HepG2 (cell line): ENCODE measurements around the gene MRPL30.

Experiments
- ESRRA ChIP-seq: sonication (generic); formaldehyde crosslinking; IDR thresholded peaks from 2 replicates; pipeline ENCODE4 v1.5.1; 2020; ENCODE audit warnings: mild to moderate bottlenecking, low read depth, missing genetic modification reagents
- ZNF547 ChIP-seq: sonication (generic); formaldehyde crosslinking; IDR thresholded peaks from 2 replicates; pipeline ENCODE4 v1.5.1; 2020; ENCODE audit warnings: mild to moderate bottlenecking, missing genetic modification reagents
- TF ChIP-seq, protein P1 (sequence below): sonication (generic); formaldehyde crosslinking; IDR thresholded peaks from 2 replicates; pipeline ENCODE4 v1.4.0; 2020; ENCODE audit warnings: mild to moderate bottlenecking, missing genetic modification reagents
- TF ChIP-seq, protein P2 (sequence below), 2 experiments: fragments of 450-650 bp in 1 of 2; sonication (generic) in 1 of 2; formaldehyde crosslinking; IDR thresholded peaks; 2 replicates each; pipeline versions ENCODE4 v1.5.0 to v1.8.0; 2020 to 2022; ENCODE audit warnings: mild to moderate bottlenecking in 1 of 2, missing genetic modification reagents in 1 of 2
- TF ChIP-seq, protein P3 (sequence below): sonication (generic); formaldehyde crosslinking; IDR thresholded peaks from 2 replicates; pipeline ENCODE4 v1.8.1; 2023; ENCODE audit warnings: missing genetic modification reagents, inconsistent platforms, borderline replicate concordance
- TF ChIP-seq, protein P4 (sequence below): sonication (generic); formaldehyde crosslinking; IDR thresholded peaks from 2 replicates; pipeline ENCODE4 v1.4.0; 2020; ENCODE audit warnings: missing genetic modification reagents
- TF ChIP-seq, protein P5 (sequence below): sonication (generic); formaldehyde crosslinking; IDR thresholded peaks from 2 replicates; pipeline ENCODE4 v1.5.0; 2020; ENCODE audit warnings: mild to moderate bottlenecking, missing genetic modification reagents, moderate library complexity

DNA sequence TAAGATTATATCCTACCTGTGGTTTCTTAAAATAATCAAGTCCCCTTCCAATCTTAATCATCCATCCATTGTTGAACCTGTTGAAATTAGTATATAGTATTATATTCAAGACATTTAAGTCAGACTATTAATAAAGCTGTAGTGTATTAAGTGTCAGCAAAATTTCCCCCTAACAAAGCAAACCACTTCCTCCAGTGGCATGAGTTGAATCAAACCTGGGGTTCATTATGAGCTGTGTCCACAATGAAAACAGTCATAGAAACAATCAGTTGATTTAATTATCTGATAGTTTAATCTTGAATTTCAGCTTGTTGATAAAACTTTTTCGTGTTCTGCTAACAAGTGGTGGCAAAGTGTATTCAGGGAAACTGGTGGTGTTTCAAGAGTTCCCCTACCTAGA, 11.4 kb upstream of the MRPL30 start:
- TF ChIP-seq, protein P1, sequence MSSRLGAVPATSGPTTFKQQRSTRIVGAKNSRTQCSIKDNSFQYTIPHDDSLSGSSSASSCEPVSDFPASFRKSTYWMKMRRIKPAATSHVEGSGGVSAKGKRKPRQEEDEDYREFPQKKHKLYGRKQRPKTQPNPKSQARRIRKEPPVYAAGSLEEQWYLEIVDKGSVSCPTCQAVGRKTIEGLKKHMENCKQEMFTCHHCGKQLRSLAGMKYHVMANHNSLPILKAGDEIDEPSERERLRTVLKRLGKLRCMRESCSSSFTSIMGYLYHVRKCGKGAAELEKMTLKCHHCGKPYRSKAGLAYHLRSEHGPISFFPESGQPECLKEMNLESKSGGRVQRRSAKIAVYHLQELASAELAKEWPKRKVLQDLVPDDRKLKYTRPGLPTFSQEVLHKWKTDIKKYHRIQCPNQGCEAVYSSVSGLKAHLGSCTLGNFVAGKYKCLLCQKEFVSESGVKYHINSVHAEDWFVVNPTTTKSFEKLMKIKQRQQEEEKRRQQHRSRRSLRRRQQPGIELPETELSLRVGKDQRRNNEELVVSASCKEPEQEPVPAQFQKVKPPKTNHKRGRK (CRISPR knock-in tag) = no peak
- TF ChIP-seq, protein P2, sequence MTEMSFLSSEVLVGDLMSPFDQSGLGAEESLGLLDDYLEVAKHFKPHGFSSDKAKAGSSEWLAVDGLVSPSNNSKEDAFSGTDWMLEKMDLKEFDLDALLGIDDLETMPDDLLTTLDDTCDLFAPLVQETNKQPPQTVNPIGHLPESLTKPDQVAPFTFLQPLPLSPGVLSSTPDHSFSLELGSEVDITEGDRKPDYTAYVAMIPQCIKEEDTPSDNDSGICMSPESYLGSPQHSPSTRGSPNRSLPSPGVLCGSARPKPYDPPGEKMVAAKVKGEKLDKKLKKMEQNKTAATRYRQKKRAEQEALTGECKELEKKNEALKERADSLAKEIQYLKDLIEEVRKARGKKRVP (CRISPR knock-in tag; IDR thresholded peaks at IDR 0.05) = no peak
- TF ChIP-seq, protein P3, sequence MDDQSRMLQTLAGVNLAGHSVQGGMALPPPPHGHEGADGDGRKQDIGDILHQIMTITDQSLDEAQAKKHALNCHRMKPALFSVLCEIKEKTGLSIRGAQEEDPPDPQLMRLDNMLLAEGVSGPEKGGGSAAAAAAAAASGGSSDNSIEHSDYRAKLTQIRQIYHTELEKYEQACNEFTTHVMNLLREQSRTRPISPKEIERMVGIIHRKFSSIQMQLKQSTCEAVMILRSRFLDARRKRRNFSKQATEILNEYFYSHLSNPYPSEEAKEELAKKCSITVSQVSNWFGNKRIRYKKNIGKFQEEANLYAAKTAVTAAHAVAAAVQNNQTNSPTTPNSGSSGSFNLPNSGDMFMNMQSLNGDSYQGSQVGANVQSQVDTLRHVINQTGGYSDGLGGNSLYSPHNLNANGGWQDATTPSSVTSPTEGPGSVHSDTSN (CRISPR knock-in tag) = no peak
- TF ChIP-seq ESRRA (CRISPR knock-in tag) = no peak
- TF ChIP-seq, protein P4, sequence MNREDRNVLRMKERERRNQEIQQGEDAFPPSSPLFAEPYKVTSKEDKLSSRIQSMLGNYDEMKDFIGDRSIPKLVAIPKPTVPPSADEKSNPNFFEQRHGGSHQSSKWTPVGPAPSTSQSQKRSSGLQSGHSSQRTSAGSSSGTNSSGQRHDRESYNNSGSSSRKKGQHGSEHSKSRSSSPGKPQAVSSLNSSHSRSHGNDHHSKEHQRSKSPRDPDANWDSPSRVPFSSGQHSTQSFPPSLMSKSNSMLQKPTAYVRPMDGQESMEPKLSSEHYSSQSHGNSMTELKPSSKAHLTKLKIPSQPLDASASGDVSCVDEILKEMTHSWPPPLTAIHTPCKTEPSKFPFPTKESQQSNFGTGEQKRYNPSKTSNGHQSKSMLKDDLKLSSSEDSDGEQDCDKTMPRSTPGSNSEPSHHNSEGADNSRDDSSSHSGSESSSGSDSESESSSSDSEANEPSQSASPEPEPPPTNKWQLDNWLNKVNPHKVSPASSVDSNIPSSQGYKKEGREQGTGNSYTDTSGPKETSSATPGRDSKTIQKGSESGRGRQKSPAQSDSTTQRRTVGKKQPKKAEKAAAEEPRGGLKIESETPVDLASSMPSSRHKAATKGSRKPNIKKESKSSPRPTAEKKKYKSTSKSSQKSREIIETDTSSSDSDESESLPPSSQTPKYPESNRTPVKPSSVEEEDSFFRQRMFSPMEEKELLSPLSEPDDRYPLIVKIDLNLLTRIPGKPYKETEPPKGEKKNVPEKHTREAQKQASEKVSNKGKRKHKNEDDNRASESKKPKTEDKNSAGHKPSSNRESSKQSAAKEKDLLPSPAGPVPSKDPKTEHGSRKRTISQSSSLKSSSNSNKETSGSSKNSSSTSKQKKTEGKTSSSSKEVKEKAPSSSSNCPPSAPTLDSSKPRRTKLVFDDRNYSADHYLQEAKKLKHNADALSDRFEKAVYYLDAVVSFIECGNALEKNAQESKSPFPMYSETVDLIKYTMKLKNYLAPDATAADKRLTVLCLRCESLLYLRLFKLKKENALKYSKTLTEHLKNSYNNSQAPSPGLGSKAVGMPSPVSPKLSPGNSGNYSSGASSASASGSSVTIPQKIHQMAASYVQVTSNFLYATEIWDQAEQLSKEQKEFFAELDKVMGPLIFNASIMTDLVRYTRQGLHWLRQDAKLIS (CRISPR knock-in tag) = no peak
- TF ChIP-seq, protein P5, sequence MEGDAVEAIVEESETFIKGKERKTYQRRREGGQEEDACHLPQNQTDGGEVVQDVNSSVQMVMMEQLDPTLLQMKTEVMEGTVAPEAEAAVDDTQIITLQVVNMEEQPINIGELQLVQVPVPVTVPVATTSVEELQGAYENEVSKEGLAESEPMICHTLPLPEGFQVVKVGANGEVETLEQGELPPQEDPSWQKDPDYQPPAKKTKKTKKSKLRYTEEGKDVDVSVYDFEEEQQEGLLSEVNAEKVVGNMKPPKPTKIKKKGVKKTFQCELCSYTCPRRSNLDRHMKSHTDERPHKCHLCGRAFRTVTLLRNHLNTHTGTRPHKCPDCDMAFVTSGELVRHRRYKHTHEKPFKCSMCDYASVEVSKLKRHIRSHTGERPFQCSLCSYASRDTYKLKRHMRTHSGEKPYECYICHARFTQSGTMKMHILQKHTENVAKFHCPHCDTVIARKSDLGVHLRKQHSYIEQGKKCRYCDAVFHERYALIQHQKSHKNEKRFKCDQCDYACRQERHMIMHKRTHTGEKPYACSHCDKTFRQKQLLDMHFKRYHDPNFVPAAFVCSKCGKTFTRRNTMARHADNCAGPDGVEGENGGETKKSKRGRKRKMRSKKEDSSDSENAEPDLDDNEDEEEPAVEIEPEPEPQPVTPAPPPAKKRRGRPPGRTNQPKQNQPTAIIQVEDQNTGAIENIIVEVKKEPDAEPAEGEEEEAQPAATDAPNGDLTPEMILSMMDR (CRISPR knock-in tag) = no peak
- TF ChIP-seq ZNF547 (CRISPR knock-in tag) = no peak
